Activated CD4-positive, alpha-beta T cell treated with anti-CD3 and anti-CD28 coated beads for 1 hour (primary cell): Measurements from ENCODE around the gene NOP56.
A peak's percentile ranks its signal among the peaks of the same experiment; 100 is the strongest.
"Not testable (repeated sequence)": the region's sequence is repeated elsewhere in the genome, so short reads cannot be mapped to it uniquely, and the experiment has no call there.

Experiments
- DNase-seq: peaks from one replicate; pipeline ENCODE4 v3.0.0-alpha.2; 2020

NOP56 gene

GRCh38 chr20:2687514-2687913 is 35.1 kb downstream of the NOP56 start:
- DNase-seq: no peak

GRCh38 chr20:2688041-2688591 is 35.7 kb downstream of the NOP56 start:
- DNase-seq: peak; percentile 62

GRCh38 chr20:2690213-2690612 is 37.8 kb downstream of the NOP56 start:
- DNase-seq: no peak

GRCh38 chr20:2690718-2691117 is 38.3 kb downstream of the NOP56 start:
- DNase-seq: no peak

- DNase-seq: no peak
These were observed 38.7 kb downstream of the NOP56 start for GRCh38 chr20:2691127-2691526.

- DNase-seq: no peak
These were observed 39.2 kb downstream of the NOP56 start for GRCh38 chr20:2691663-2692035.

- no peak for DNase-seq
These were observed 39.8 kb downstream of the NOP56 start, which contains the start of gene EBF4 for GRCh38 chr20:2692036-2692885. TSS of gene EBF4 (plus strand) at chr20:2692780. CDS start at chr20:2693646, 866 bp downstream.

GRCh38 chr20:2692886-2693285 is 40.5 kb downstream of the NOP56 start:
- DNase-seq: no peak

GRCh38 chr20:2693286-2694007 is 41.0 kb downstream of the NOP56 start:
- DNase-seq: peak; percentile 35

- DNase-seq: no peak
These were observed 41.6 kb downstream of the NOP56 start for GRCh38 chr20:2694008-2694471.

- DNase-seq: no peak
These were observed 42.1 kb downstream of the NOP56 start for GRCh38 chr20:2694519-2694918.

GRCh38 chr20:2695206-2695983 is 43.0 kb downstream of the NOP56 start:
- no peak for DNase-seq

GRCh38 chr20:2695984-2696525 is 43.6 kb downstream of the NOP56 start:
- not testable (repeated sequence) for DNase-seq

GRCh38 chr20:2696646-2697045 is 44.2 kb downstream of the NOP56 start:
- DNase-seq: no peak

- DNase-seq: no peak
These were observed 45.3 kb downstream of the NOP56 start for GRCh38 chr20:2697768-2698167.

GRCh38 chr20:2698186-2698817 is 45.9 kb downstream of the NOP56 start:
- no peak for DNase-seq

- no peak for DNase-seq
These were observed 46.5 kb downstream of the NOP56 start for GRCh38 chr20:2698912-2699311.

- DNase-seq: no peak
These were observed 47.5 kb downstream of the NOP56 start for GRCh38 chr20:2699775-2700413.

GRCh38 chr20:2700913-2701620 is 48.6 kb downstream of the NOP56 start:
- DNase-seq: no peak

- no peak for DNase-seq
These were observed 49.2 kb downstream of the NOP56 start for GRCh38 chr20:2701671-2702081.
